Urothelium cell line (cell line): ENCODE results near the gene ENC1.

Experiments used
- DNase-seq: peaks from one replicate; pipeline ENCODE4 v3.0.0; 2011; ENCODE audit warnings: low spot score, mixed read lengths
- FAIRE-seq: peaks from 2 replicates; lab custom pipeline; 2011; peaks lifted over from hg19 to GRCh38; lab: Jason Lieb, UNC

The ENC1 gene

GRCh38 chr5:74633695-74634094, 6.8 kb downstream of the ENC1 start:
- DNase-seq, result no peak
- FAIRE-seq, result no peak

GRCh38 chr5:74632947-74633356, 7.6 kb downstream of the ENC1 start:
- no peak for DNase-seq

GRCh38 chr5:74631081-74631953, 9.2 kb downstream of the ENC1 start:
- DNase-seq (no peak), FAIRE-seq (no peak)

More at GRCh38 chr5:74632947-74633356, 7.6 kb downstream of the ENC1 start:
- FAIRE-seq, result no peak

GRCh38 chr5:74630453-74631066, 10.0 kb downstream of the ENC1 start:
- no peak for DNase-seq
- no peak for FAIRE-seq

- FAIRE-seq (no peak), DNase-seq (no peak)
These were observed 11.2 kb downstream of the ENC1 start for GRCh38 chr5:74629326-74629725.

- DNase-seq (no peak), FAIRE-seq (no peak)
These were observed 12.2 kb downstream of the ENC1 start for GRCh38 chr5:74628359-74628758.

- FAIRE-seq, result no peak
- DNase-seq, result no peak
These were observed 12.8 kb downstream of the ENC1 start for GRCh38 chr5:74627646-74628279.

GRCh38 chr5:74626386-74627222, 13.9 kb downstream of the ENC1 start:
- FAIRE-seq, result no peak
- no peak for DNase-seq

GRCh38 chr5:74625742-74626241, 14.7 kb downstream of the ENC1 start:
- DNase-seq (no peak), FAIRE-seq (no peak)

GRCh38 chr5:74624931-74625505, 15.5 kb downstream of the ENC1 start:
- FAIRE-seq, result no peak
- no peak for DNase-seq

- DNase-seq (no peak), FAIRE-seq (no peak)
These were observed 16.0 kb downstream of the ENC1 start for GRCh38 chr5:74624501-74624900.

- DNase-seq (no peak), FAIRE-seq (no peak)
These were observed 16.6 kb downstream of the ENC1 start for GRCh38 chr5:74623748-74624408.

- no peak for FAIRE-seq
- DNase-seq, result no peak
These were observed 17.4 kb downstream of the ENC1 start for GRCh38 chr5:74623006-74623611.

- DNase-seq (no peak), FAIRE-seq (no peak)
These were observed 18.4 kb downstream of the ENC1 start for GRCh38 chr5:74622122-74622521.

GRCh38 chr5:74621492-74621891, 19.0 kb downstream of the ENC1 start:
- DNase-seq (no peak), FAIRE-seq (no peak)

- DNase-seq, result no peak
- no peak for FAIRE-seq
These were observed 21.2 kb downstream of the ENC1 start for GRCh38 chr5:74619308-74619707.

- no peak for DNase-seq
- no peak for FAIRE-seq
These were observed 22.4 kb downstream of the ENC1 start for GRCh38 chr5:74618106-74618505.

GRCh38 chr5:74617202-74617601, 23.3 kb downstream of the ENC1 start:
- DNase-seq (no peak), FAIRE-seq (no peak)
